WTC11 (cell line): ENCODE data around the gene C3. TPM values are rescaled to one million over a fixed set of nuclear protein-coding genes. Genes with fewer than 3 reads are reported as not detected.

ENCODE experiments used
- ATAC-seq: fragments of 200-7000 bp; cut with Tn5 transposase; 2 replicates; pipeline ENCODE4 v1.10.0; 2021; ENCODE audit warnings: mild to moderate bottlenecking, moderate library complexity
- CTCF ChIA-PET: fragments of 300-600 bp; sonication (Branson Sonifier 250); formaldehyde crosslinking; loops from one replicate; lab custom pipeline; 2021; ENCODE audit warnings: antibody characterized with exemption; lab: Charles Lee
- POLR2A ChIA-PET: fragments of 350-600 bp; sonication (Branson Sonifier 250); formaldehyde crosslinking; loops from one replicate; lab custom pipeline; 2021; ENCODE audit warnings: antibody characterized with exemption; lab: Charles Lee
- DNase-seq: peaks from one replicate; pipeline ENCODE4 v3.0.0; 2021; ENCODE audit warnings: low spot score
- H3K27ac Mint-ChIP-seq: 2 replicates; pipeline ENCODE4 v1.8.0; 2021; ENCODE audit warnings: mixed read lengths
- H3K27me3 Mint-ChIP-seq: 2 replicates; pipeline ENCODE4 v1.8.0; 2021; ENCODE audit warnings: low read depth, mild to moderate bottlenecking, moderate library complexity, mixed read lengths
- H3K36me3 Mint-ChIP-seq: 2 replicates; pipeline ENCODE4 v1.8.0; 2021; ENCODE audit warnings: mixed read lengths
- H3K4me1 Mint-ChIP-seq: 2 replicates; pipeline ENCODE4 v1.8.0; 2022; ENCODE audit warnings: mixed read lengths
- H3K4me3 Mint-ChIP-seq: 2 replicates; pipeline ENCODE4 v1.8.0; 2021; ENCODE audit warnings: mild to moderate bottlenecking, moderate library complexity, mixed read lengths
- H3K9me3 Mint-ChIP-seq: 2 replicates; pipeline ENCODE4 v1.8.0; 2021; ENCODE audit warnings: mixed read lengths
- ATF1 ChIP-seq: sonication (generic); formaldehyde crosslinking; IDR thresholded peaks from 2 replicates; pipeline ENCODE4 v1.8.1; 2023; ENCODE audit warnings: mild to moderate bottlenecking, moderate library complexity, missing genetic modification reagents
- CREB1 ChIP-seq: sonication (generic); formaldehyde crosslinking; IDR thresholded peaks from 2 replicates; pipeline ENCODE4 v1.8.0; 2023; ENCODE audit warnings: mild to moderate bottlenecking, missing genetic modification reagents
- FOXK1 ChIP-seq: sonication (generic); formaldehyde crosslinking; IDR thresholded peaks from 2 replicates; pipeline ENCODE4 v1.8.0; 2022; ENCODE audit warnings: mild to moderate bottlenecking, moderate library complexity, missing genetic modification reagents
- FOXP1 ChIP-seq: sonication (generic); formaldehyde crosslinking; IDR thresholded peaks from 2 replicates; pipeline ENCODE4 v1.8.0; 2022; ENCODE audit warnings: missing genetic modification reagents, mild to moderate bottlenecking, moderate library complexity, borderline replicate concordance
- GTF2I ChIP-seq: fragments of 250-450 bp; sonication (Bioruptor Pico); conservative IDR thresholded peaks from 2 replicates; pipeline ENCODE4 v1.4.0; 2021; ENCODE audit warnings: mild to moderate bottlenecking
- MYBL2 ChIP-seq: sonication (generic); formaldehyde crosslinking; IDR thresholded peaks from 2 replicates; pipeline ENCODE4 v1.8.1; 2023; ENCODE audit warnings: mild to moderate bottlenecking, moderate library complexity, missing genetic modification reagents
- NFATC4 ChIP-seq: fragments of 250-450 bp; sonication (Bioruptor Pico); IDR thresholded peaks from 2 replicates; pipeline ENCODE4 v1.9.0; 2021; ENCODE audit warnings: mild to moderate bottlenecking
- NFYB ChIP-seq: sonication (generic); formaldehyde crosslinking; conservative IDR thresholded peaks from 2 replicates; pipeline ENCODE4 v1.8.0; 2022; ENCODE audit warnings: low read depth, missing genetic modification reagents
- OVOL2 ChIP-seq: fragments of 250-450 bp; sonication (Bioruptor Pico); IDR thresholded peaks from 2 replicates; pipeline ENCODE4 v1.9.0; 2021; ENCODE audit warnings: mild to moderate bottlenecking, borderline replicate concordance
- SMAD3 ChIP-seq: sonication (generic); formaldehyde crosslinking; IDR thresholded peaks from 2 replicates; pipeline ENCODE4 v1.8.0; 2022; ENCODE audit warnings: missing genetic modification reagents, mild to moderate bottlenecking, borderline replicate concordance
- TP53 ChIP-seq: sonication (generic); formaldehyde crosslinking; IDR thresholded peaks from 2 replicates; pipeline ENCODE4 v1.8.1; 2023; ENCODE audit warnings: mild to moderate bottlenecking, missing genetic modification reagents
- ZBTB21 ChIP-seq: sonication (generic); formaldehyde crosslinking; IDR thresholded peaks from 2 replicates; pipeline ENCODE4 v1.8.1; 2023; ENCODE audit warnings: mild to moderate bottlenecking, missing genetic modification reagents, borderline replicate concordance
- ZNF263 ChIP-seq: sonication (generic); formaldehyde crosslinking; IDR thresholded peaks from 2 replicates; pipeline ENCODE4 v1.8.1; 2022; ENCODE audit warnings: low read depth, mild to moderate bottlenecking, moderate library complexity, missing genetic modification reagents
- ZNF317 ChIP-seq: sonication (generic); formaldehyde crosslinking; IDR thresholded peaks from 2 replicates; pipeline ENCODE4 v1.8.1; 2023; ENCODE audit warnings: low read depth, mild to moderate bottlenecking, moderate library complexity, missing genetic modification reagents, borderline replicate concordance
- total RNA-seq: library from RNA; stranded (reverse); gene quantifications from 3 replicates; pipeline ENCODE4 v1.2.3, GENCODE V29; 2021
- TF ChIP-seq, protein P1 (sequence below): sonication (generic); formaldehyde crosslinking; IDR thresholded peaks from 2 replicates; pipeline ENCODE4 v1.8.0; 2023; ENCODE audit warnings: missing genetic modification reagents, mild to moderate bottlenecking, borderline replicate concordance
- TF ChIP-seq, protein P2 (sequence below): sonication (generic); formaldehyde crosslinking; IDR thresholded peaks from 2 replicates; pipeline ENCODE4 v1.8.1; 2023; ENCODE audit warnings: mild to moderate bottlenecking, missing genetic modification reagents, moderate library complexity
- TF ChIP-seq, protein P3 (sequence below): sonication (generic); formaldehyde crosslinking; IDR thresholded peaks from 2 replicates; pipeline ENCODE4 v1.8.1; 2022; ENCODE audit warnings: mild to moderate bottlenecking, missing genetic modification reagents, moderate library complexity, borderline replicate concordance
- TF ChIP-seq, protein P4 (sequence below): fragments of 250-450 bp; sonication (Bioruptor Pico); IDR thresholded peaks from 2 replicates; pipeline ENCODE4 v1.9.0; 2021; ENCODE audit warnings: moderate library complexity, mild to moderate bottlenecking, inconsistent platforms, borderline replicate concordance
- TF ChIP-seq, protein P5 (sequence below): sonication (generic); formaldehyde crosslinking; IDR thresholded peaks from 2 replicates; pipeline ENCODE4 v1.8.0; 2023; ENCODE audit warnings: missing genetic modification reagents
- TF ChIP-seq, protein P6 (sequence below): sonication (generic); formaldehyde crosslinking; IDR thresholded peaks from 2 replicates; pipeline ENCODE4 v1.8.0; 2022; ENCODE audit warnings: mild to moderate bottlenecking, missing genetic modification reagents
- TF ChIP-seq, protein P7 (sequence below): fragments of 250-450 bp; sonication (Bioruptor Pico); IDR thresholded peaks from 2 replicates; pipeline ENCODE4 v2.1.2; 2022; ENCODE audit warnings: mild to moderate bottlenecking, moderate library complexity

Gene C3
- total RNA-seq, 1 experiment from 2014 or later: 7.0 TPM

DNA sequence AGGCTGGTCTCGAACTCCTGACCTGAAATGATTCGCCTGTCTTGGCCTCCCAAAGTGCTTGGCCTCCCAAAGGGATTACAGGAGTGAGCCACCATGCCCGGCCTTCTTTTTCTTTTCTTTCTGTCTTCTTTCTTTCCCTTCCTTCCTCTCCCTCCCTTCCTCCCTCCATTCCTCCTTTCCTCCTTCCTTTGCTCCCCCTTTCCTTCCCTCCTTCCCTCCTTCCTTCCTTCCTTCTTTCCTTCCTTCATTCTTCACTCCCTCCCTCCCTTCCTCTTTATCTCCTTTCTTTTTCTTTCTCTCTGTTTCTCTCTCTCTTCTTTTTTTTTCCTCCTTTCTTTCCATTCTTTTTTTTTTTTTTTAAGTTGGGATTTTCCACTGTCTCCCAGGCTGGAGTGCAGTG is 12.1 kb downstream of the C3 start (continued):
- TF ChIP-seq, protein P1, sequence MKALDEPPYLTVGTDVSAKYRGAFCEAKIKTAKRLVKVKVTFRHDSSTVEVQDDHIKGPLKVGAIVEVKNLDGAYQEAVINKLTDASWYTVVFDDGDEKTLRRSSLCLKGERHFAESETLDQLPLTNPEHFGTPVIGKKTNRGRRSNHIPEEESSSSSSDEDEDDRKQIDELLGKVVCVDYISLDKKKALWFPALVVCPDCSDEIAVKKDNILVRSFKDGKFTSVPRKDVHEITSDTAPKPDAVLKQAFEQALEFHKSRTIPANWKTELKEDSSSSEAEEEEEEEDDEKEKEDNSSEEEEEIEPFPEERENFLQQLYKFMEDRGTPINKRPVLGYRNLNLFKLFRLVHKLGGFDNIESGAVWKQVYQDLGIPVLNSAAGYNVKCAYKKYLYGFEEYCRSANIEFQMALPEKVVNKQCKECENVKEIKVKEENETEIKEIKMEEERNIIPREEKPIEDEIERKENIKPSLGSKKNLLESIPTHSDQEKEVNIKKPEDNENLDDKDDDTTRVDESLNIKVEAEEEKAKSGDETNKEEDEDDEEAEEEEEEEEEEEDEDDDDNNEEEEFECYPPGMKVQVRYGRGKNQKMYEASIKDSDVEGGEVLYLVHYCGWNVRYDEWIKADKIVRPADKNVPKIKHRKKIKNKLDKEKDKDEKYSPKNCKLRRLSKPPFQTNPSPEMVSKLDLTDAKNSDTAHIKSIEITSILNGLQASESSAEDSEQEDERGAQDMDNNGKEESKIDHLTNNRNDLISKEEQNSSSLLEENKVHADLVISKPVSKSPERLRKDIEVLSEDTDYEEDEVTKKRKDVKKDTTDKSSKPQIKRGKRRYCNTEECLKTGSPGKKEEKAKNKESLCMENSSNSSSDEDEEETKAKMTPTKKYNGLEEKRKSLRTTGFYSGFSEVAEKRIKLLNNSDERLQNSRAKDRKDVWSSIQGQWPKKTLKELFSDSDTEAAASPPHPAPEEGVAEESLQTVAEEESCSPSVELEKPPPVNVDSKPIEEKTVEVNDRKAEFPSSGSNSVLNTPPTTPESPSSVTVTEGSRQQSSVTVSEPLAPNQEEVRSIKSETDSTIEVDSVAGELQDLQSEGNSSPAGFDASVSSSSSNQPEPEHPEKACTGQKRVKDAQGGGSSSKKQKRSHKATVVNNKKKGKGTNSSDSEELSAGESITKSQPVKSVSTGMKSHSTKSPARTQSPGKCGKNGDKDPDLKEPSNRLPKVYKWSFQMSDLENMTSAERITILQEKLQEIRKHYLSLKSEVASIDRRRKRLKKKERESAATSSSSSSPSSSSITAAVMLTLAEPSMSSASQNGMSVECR (CRISPR knock-in tag): no peak
- TF ChIP-seq GTF2I (no peak), NFYB (CRISPR knock-in tag) (no peak)

DNA sequence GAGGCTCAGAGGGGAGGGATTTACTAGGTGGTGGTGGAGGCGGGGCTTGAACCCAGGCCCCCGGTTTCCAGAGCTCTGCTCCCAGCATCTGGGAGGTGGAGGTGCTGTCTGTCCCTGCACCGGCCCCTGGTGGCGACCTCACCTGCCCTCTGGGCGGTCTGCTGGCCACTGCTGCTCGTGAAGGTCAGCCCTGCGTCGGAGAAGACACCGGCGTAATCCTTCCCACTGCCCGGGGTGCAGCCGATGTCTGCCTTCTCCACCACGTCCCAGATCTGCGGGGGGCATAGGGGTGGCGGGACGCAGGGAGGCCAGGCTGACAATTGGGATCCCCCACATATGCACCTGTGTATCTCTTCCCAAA is 12.8 kb downstream of the C3 start:
- ChIA-PET POLR2A (no interaction called here), CTCF (interaction anchor here (0.5 kb wide), 1 partner anchor 127 kb away, joined by 4 read pairs; no protein-coding TSS in a partner anchor)
- H3K4me3 Mint-ChIP-seq: no peak overlapping the region
- no peaks in the 10 kb centered on the region for H3K9me3 Mint-ChIP-seq
- DNase-seq: no peak
- H3K27ac Mint-ChIP-seq: no peak overlapping the region
- H3K27me3 Mint-ChIP-seq: peaks cover 39% of the 10 kb centered on the region
- no peak for ATAC-seq
- TF ChIP-seq, protein P2, sequence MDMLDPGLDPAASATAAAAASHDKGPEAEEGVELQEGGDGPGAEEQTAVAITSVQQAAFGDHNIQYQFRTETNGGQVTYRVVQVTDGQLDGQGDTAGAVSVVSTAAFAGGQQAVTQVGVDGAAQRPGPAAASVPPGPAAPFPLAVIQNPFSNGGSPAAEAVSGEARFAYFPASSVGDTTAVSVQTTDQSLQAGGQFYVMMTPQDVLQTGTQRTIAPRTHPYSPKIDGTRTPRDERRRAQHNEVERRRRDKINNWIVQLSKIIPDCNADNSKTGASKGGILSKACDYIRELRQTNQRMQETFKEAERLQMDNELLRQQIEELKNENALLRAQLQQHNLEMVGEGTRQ: no peak
- no peak for TF ChIP-seq OVOL2 (CRISPR knock-in tag)
- TF ChIP-seq TP53 (CRISPR knock-in tag): no peak
- TF ChIP-seq ATF1 (CRISPR knock-in tag): no peak
- TF ChIP-seq, protein P3, sequence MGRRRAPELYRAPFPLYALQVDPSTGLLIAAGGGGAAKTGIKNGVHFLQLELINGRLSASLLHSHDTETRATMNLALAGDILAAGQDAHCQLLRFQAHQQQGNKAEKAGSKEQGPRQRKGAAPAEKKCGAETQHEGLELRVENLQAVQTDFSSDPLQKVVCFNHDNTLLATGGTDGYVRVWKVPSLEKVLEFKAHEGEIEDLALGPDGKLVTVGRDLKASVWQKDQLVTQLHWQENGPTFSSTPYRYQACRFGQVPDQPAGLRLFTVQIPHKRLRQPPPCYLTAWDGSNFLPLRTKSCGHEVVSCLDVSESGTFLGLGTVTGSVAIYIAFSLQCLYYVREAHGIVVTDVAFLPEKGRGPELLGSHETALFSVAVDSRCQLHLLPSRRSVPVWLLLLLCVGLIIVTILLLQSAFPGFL (CRISPR knock-in tag): no peak
- no peak for TF ChIP-seq NFATC4
- TF ChIP-seq, protein P4, sequence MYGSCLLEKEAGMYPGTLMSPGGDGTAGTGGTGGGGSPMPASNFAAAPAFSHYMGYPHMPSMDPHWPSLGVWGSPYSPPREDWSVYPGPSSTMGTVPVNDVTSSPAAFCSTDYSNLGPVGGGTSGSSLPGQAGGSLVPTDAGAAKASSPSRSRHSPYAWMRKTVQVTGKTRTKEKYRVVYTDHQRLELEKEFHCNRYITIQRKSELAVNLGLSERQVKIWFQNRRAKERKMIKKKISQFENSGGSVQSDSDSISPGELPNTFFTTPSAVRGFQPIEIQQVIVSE: no peak
- TF ChIP-seq, protein P5, sequence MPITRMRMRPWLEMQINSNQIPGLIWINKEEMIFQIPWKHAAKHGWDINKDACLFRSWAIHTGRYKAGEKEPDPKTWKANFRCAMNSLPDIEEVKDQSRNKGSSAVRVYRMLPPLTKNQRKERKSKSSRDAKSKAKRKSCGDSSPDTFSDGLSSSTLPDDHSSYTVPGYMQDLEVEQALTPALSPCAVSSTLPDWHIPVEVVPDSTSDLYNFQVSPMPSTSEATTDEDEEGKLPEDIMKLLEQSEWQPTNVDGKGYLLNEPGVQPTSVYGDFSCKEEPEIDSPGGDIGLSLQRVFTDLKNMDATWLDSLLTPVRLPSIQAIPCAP: no peak
- TF ChIP-seq, protein P6, sequence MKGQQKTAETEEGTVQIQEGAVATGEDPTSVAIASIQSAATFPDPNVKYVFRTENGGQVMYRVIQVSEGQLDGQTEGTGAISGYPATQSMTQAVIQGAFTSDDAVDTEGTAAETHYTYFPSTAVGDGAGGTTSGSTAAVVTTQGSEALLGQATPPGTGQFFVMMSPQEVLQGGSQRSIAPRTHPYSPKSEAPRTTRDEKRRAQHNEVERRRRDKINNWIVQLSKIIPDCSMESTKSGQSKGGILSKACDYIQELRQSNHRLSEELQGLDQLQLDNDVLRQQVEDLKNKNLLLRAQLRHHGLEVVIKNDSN (CRISPR knock-in tag): no peak
- TF ChIP-seq MYBL2: no peak
- TF ChIP-seq, protein P7, sequence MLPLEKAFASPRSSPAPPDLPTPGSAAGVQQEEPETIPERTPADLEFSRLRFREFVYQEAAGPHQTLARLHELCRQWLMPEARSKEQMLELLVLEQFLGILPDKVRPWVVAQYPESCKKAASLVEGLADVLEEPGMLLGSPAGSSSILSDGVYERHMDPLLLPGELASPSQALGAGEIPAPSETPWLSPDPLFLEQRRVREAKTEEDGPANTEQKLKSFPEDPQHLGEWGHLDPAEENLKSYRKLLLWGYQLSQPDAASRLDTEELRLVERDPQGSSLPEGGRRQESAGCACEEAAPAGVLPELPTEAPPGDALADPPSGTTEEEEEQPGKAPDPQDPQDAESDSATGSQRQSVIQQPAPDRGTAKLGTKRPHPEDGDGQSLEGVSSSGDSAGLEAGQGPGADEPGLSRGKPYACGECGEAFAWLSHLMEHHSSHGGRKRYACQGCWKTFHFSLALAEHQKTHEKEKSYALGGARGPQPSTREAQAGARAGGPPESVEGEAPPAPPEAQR: no peak
- TF ChIP-seq ZNF263: no peak
- no peak for TF ChIP-seq ZBTB21 (CRISPR knock-in tag)
- TF ChIP-seq FOXK1 (CRISPR knock-in tag): no peak
- no peak for TF ChIP-seq FOXP1 (CRISPR knock-in tag)
- TF ChIP-seq GTF2I: no peak
- no peak for TF ChIP-seq SMAD3 (CRISPR knock-in tag)
- TF ChIP-seq ZNF317 (CRISPR knock-in tag): no peak
- TF ChIP-seq CREB1 (CRISPR knock-in tag): no peak
- no peaks in the 10 kb centered on the region for H3K36me3 Mint-ChIP-seq
- peaks cover 13% of the 10 kb centered on the region for H3K4me1 Mint-ChIP-seq
